Measurements from ENCODE around the gene FAM168A. TPM values are rescaled to one million over a fixed set of nuclear protein-coding genes. Genes with fewer than 3 reads are reported as not detected.

The FAM168A gene
- total RNA-seq, 1 experiment from 2014 or later, result 12.9 TPM

- no peaks in the 10 kb centered on the region for H3K27me3 ChIP-seq (ENCODE audit: low read length)
- no peaks in the 10 kb centered on the region for H3K79me2 ChIP-seq (ENCODE audit: low read length)
- no peak overlapping the region for H3K4me3 ChIP-seq (ENCODE audit: low read length)
- no peak overlapping the region for H2AFZ ChIP-seq (ENCODE audit: low read length)
- peaks cover 23% of the 10 kb centered on the region for H3K36me3 ChIP-seq (ENCODE audit: insufficient read depth, low read length)
- H3K9ac ChIP-seq (ENCODE audit: low read length), result no peak overlapping the region
- no peaks in the 10 kb centered on the region for H4K20me1 ChIP-seq (ENCODE audit: insufficient read depth, low read depth, low read length)
- no peak overlapping the region for H3K27ac ChIP-seq (ENCODE audit: low read length)
- no peak for DNase-seq
- no peaks in the 10 kb centered on the region for H3K9me3 ChIP-seq (ENCODE audit: low read length)
- no peaks in the 10 kb centered on the region for H3K4me1 ChIP-seq (ENCODE audit: low read length)
- H3K9me2 ChIP-seq (replicated peaks; ENCODE audit: insufficient read depth, low read length), result no peaks in the 10 kb centered on the region
- H3K4me2 ChIP-seq (ENCODE audit: low read depth, low read length, poor library complexity, severe bottlenecking), result no peak overlapping the region
These were observed 196.5 kb downstream of the FAM168A start for GRCh38 chr11:73401217-73401923.

DNA sequence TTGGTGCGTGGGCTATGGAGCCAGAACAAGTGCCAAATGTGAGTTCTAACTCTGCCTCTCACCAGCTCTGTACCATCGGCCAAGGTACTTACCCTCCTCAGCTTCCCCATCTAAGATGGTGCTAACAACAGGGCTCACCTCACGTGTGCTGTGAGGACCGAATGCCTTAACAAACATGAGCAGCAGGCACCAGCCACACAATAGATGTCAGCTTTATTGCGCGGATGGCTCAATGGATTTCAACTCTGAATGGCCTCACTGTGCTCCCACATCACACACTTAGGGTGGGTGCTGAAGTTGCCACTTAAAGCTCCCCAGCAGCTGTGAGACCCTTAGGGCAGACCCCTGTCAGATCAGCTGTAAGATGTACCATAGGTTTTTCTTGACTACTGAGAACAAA lies 197.6 kb downstream of the FAM168A start:
- Histone ChIP-seq H3K9me3 (ENCODE audit: low read length) (no peaks in the 10 kb centered on the region), H3K9me2 (replicated peaks; ENCODE audit: insufficient read depth, low read length) (no peaks in the 10 kb centered on the region), H3K4me3 (ENCODE audit: low read length) (no peak overlapping the region), H3K36me3 (ENCODE audit: insufficient read depth, low read length) (peaks cover 17% of the 10 kb centered on the region; the same call in 1 of the 2 replicates), H3K27ac (ENCODE audit: low read length) (no peak overlapping the region), H3K4me2 (ENCODE audit: low read depth, low read length, poor library complexity, severe bottlenecking) (no peak overlapping the region), H4K20me1 (ENCODE audit: insufficient read depth, low read depth, low read length) (no peaks in the 10 kb centered on the region), H3K27me3 (ENCODE audit: low read length) (no peaks in the 10 kb centered on the region), H3K9ac (ENCODE audit: low read length) (no peak overlapping the region), H2AFZ (ENCODE audit: low read length) (no peak overlapping the region), H3K79me2 (ENCODE audit: low read length) (no peaks in the 10 kb centered on the region), H3K4me1 (ENCODE audit: low read length) (no peaks in the 10 kb centered on the region)
- no peak for DNase-seq

GRCh38 chr11:73399636-73400035 lies 198.3 kb downstream of the FAM168A start:
- H3K9me2 ChIP-seq (replicated peaks; ENCODE audit: insufficient read depth, low read length), result no peaks in the 10 kb centered on the region
- H3K27ac ChIP-seq (ENCODE audit: low read length), result no peak overlapping the region
- H3K9ac ChIP-seq (ENCODE audit: low read length), result no peak overlapping the region
- H3K4me3 ChIP-seq (ENCODE audit: low read length), result no peak overlapping the region
- H3K4me1 ChIP-seq (ENCODE audit: low read length), result no peaks in the 10 kb centered on the region
- H4K20me1 ChIP-seq (ENCODE audit: insufficient read depth, low read depth, low read length), result 0 out of 2 replicates have a peak, but pooled peaks cover 5% of the 10 kb centered on the region
- H3K36me3 ChIP-seq (ENCODE audit: insufficient read depth, low read length), result peaks cover 17% of the 10 kb centered on the region
- no peak overlapping the region for H2AFZ ChIP-seq (ENCODE audit: low read length)
- no peaks in the 10 kb centered on the region for H3K79me2 ChIP-seq (ENCODE audit: low read length)
- H3K27me3 ChIP-seq (ENCODE audit: low read length), result no peaks in the 10 kb centered on the region
- H3K9me3 ChIP-seq (ENCODE audit: low read length), result no peaks in the 10 kb centered on the region
- DNase-seq, result no peak
- no peak overlapping the region for H3K4me2 ChIP-seq (ENCODE audit: low read depth, low read length, poor library complexity, severe bottlenecking)

DNA sequence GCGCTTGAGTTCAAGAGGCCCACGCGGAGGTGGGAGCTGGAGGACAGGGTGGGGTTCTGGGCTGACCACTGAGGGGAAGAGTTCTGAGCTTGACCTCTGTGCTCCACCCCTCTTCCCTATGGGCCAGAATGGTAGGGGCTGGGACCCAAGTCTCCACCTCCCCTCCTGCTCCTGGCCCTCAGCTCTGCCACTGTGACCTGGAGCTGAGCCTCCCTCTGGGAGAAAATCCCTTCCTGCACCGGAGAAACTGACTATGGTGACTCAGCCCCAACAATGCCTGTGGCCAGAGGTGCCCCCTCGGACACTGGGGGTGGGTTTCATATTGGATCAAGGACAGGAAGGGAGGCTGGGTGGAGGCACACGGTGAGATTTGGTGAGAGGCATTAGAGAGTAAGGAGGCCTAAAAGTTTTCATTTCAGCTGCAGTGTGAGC lies 198.7 kb downstream of the FAM168A start:
- no peaks in the 10 kb centered on the region for H3K27me3 ChIP-seq (ENCODE audit: low read length)
- no peak overlapping the region for H3K9ac ChIP-seq (ENCODE audit: low read length)
- no peaks in the 10 kb centered on the region for H3K9me3 ChIP-seq (ENCODE audit: low read length)
- no peak overlapping the region for H3K27ac ChIP-seq (ENCODE audit: low read length)
- no peak for DNase-seq
- no peak overlapping the region for H2AFZ ChIP-seq (ENCODE audit: low read length)
- no peak overlapping the region for H3K4me2 ChIP-seq (ENCODE audit: low read depth, low read length, poor library complexity, severe bottlenecking)
- 0 out of 2 replicates have a peak, but pooled peaks cover 5% of the 10 kb centered on the region for H4K20me1 ChIP-seq (ENCODE audit: insufficient read depth, low read depth, low read length)
- no peaks in the 10 kb centered on the region for H3K4me1 ChIP-seq (ENCODE audit: low read length)
- no peaks in the 10 kb centered on the region for H3K79me2 ChIP-seq (ENCODE audit: low read length)
- no peak overlapping the region for H3K4me3 ChIP-seq (ENCODE audit: low read length)
- H3K9me2 ChIP-seq (replicated peaks; ENCODE audit: insufficient read depth, low read length), result no peaks in the 10 kb centered on the region
- H3K36me3 ChIP-seq (ENCODE audit: insufficient read depth, low read length), result peaks cover 19% of the 10 kb centered on the region

GRCh38 chr11:73398721-73399120 lies 199.2 kb downstream of the FAM168A start:
- Histone ChIP-seq H3K27me3 (ENCODE audit: low read length) (no peaks in the 10 kb centered on the region), H3K9ac (ENCODE audit: low read length) (no peak overlapping the region), H3K4me1 (ENCODE audit: low read length) (no peaks in the 10 kb centered on the region), H3K9me3 (ENCODE audit: low read length) (no peaks in the 10 kb centered on the region), H4K20me1 (ENCODE audit: insufficient read depth, low read depth, low read length) (0 out of 2 replicates have a peak, but pooled peaks cover 5% of the 10 kb centered on the region), H2AFZ (ENCODE audit: low read length) (no peak overlapping the region), H3K27ac (ENCODE audit: low read length) (no peak overlapping the region), H3K36me3 (ENCODE audit: insufficient read depth, low read length) (peaks cover 24% of the 10 kb centered on the region), H3K9me2 (replicated peaks; ENCODE audit: insufficient read depth, low read length) (no peaks in the 10 kb centered on the region), H3K4me3 (ENCODE audit: low read length) (no peak overlapping the region), H3K79me2 (ENCODE audit: low read length) (no peaks in the 10 kb centered on the region), H3K4me2 (ENCODE audit: low read depth, low read length, poor library complexity, severe bottlenecking) (no peak overlapping the region)
- no peak for DNase-seq

GRCh38 chr11:73398132-73398526 lies 199.8 kb downstream of the FAM168A start:
- Histone ChIP-seq H4K20me1 (ENCODE audit: insufficient read depth, low read depth, low read length) (0 out of 2 replicates have a peak, but pooled peaks cover 5% of the 10 kb centered on the region), H3K4me2 (ENCODE audit: low read depth, low read length, poor library complexity, severe bottlenecking) (no peak overlapping the region), H3K9me2 (replicated peaks; ENCODE audit: insufficient read depth, low read length) (no peaks in the 10 kb centered on the region), H3K36me3 (ENCODE audit: insufficient read depth, low read length) (peaks cover 25% of the 10 kb centered on the region), H3K79me2 (ENCODE audit: low read length) (no peaks in the 10 kb centered on the region), H3K4me1 (ENCODE audit: low read length) (peaks cover 3% of the 10 kb centered on the region), H3K4me3 (ENCODE audit: low read length) (no peak overlapping the region), H3K27me3 (ENCODE audit: low read length) (no peaks in the 10 kb centered on the region), H3K9ac (ENCODE audit: low read length) (no peak overlapping the region), H3K27ac (ENCODE audit: low read length) (no peak overlapping the region), H3K9me3 (ENCODE audit: low read length) (no peaks in the 10 kb centered on the region), H2AFZ (ENCODE audit: low read length) (no peak overlapping the region)
- DNase-seq, result no peak

- H3K9me3 ChIP-seq (ENCODE audit: low read length), result no peaks in the 10 kb centered on the region
- no peak overlapping the region for H3K4me2 ChIP-seq (ENCODE audit: low read depth, low read length, poor library complexity, severe bottlenecking)
- H3K4me1 ChIP-seq (ENCODE audit: low read length), result peaks cover 7% of the 10 kb centered on the region
- no peak overlapping the region for H3K4me3 ChIP-seq (ENCODE audit: low read length)
- no peak overlapping the region for H3K27ac ChIP-seq (ENCODE audit: low read length)
- peaks cover 5% of the 10 kb centered on the region; the same call in 1 of the 2 replicates for H4K20me1 ChIP-seq (ENCODE audit: insufficient read depth, low read depth, low read length)
- H3K79me2 ChIP-seq (ENCODE audit: low read length), result no peaks in the 10 kb centered on the region
- DNase-seq, result no peak
- no peak overlapping the region for H3K9ac ChIP-seq (ENCODE audit: low read length)
- no peak overlapping the region for H2AFZ ChIP-seq (ENCODE audit: low read length)
- H3K27me3 ChIP-seq (ENCODE audit: low read length), result no peaks in the 10 kb centered on the region
- H3K9me2 ChIP-seq (replicated peaks; ENCODE audit: insufficient read depth, low read length), result no peaks in the 10 kb centered on the region
- peaks cover 25% of the 10 kb centered on the region for H3K36me3 ChIP-seq (ENCODE audit: insufficient read depth, low read length)
These were observed 200.3 kb downstream of the FAM168A start for GRCh38 chr11:73397468-73398131.

GRCh38 chr11:73396985-73397384 lies 200.9 kb downstream of the FAM168A start:
- H2AFZ ChIP-seq (ENCODE audit: low read length), result no peak overlapping the region
- DNase-seq, result no peak
- H3K36me3 ChIP-seq (ENCODE audit: insufficient read depth, low read length), result peaks cover 25% of the 10 kb centered on the region
- H3K4me2 ChIP-seq (ENCODE audit: low read depth, low read length, poor library complexity, severe bottlenecking), result no peak overlapping the region
- H3K4me3 ChIP-seq (ENCODE audit: low read length), result no peak overlapping the region
- no peaks in the 10 kb centered on the region for H3K79me2 ChIP-seq (ENCODE audit: low read length)
- H3K9me3 ChIP-seq (ENCODE audit: low read length), result no peaks in the 10 kb centered on the region
- peaks cover 10% of the 10 kb centered on the region for H3K4me1 ChIP-seq (ENCODE audit: low read length)
- no peak overlapping the region for H3K27ac ChIP-seq (ENCODE audit: low read length)
- peaks cover 5% of the 10 kb centered on the region; the same call in 1 of the 2 replicates for H4K20me1 ChIP-seq (ENCODE audit: insufficient read depth, low read depth, low read length)
- H3K9ac ChIP-seq (ENCODE audit: low read length), result no peak overlapping the region
- H3K9me2 ChIP-seq (replicated peaks; ENCODE audit: insufficient read depth, low read length), result no peaks in the 10 kb centered on the region
- no peaks in the 10 kb centered on the region for H3K27me3 ChIP-seq (ENCODE audit: low read length)

All from Karpas-422 (cell line).